K562 (cell line): ENCODE results near the gene KRI1. TPM values are rescaled to one million over a fixed set of nuclear protein-coding genes. Genes with fewer than 3 reads are reported as not detected.
A peak's percentile ranks its signal among the peaks of the same experiment; 100 is the strongest.

ENCODE experiments used
- ATAC-seq: fragments of 200-7000 bp; cut with Tn5 transposase; 3 replicates; pipeline ENCODE4 v1.9.1; 2020; ENCODE audit warnings: moderate library complexity
- BruUV-seq: library from RNA; stranded (reverse); fragments of 400-500 nt; replicated peaks from 2 replicates; lab custom pipeline; 2021; lab: Mats Ljungman, UMichigan
- CTCF ChIA-PET: fragments of 300-600 bp; formaldehyde crosslinking; extraction: SDS; loops from one replicate; lab custom pipeline; 2021; ENCODE audit warnings: low intra/inter-chr PET ratio; lab: Yijun Ruan, JAX
- POLR2A ChIA-PET: fragments of 300-600, 350-650 bp; sonication (Branson Sonifier 250); formaldehyde crosslinking; extraction: SDS; loops from one replicate; lab custom pipeline; 2021; ENCODE audit warnings: antibody characterized with exemption, inconsistent platforms; lab: Yijun Ruan, JAX
- DNase-seq, 4 experiments: peaks; one replicate each; pipeline versions ENCODE4 v3.0.0 to v3.0.0-alpha.2; 2011 to 2018; ENCODE audit warnings: low spot score in 3 of 4, mixed read lengths in 3 of 4; ENCODE audit errors: extremely low read depth in 1 of 4
- FAIRE-seq: peaks from 2 replicates; lab custom pipeline; 2011; peaks lifted over from hg19 to GRCh38; lab: Jason Lieb, UNC
- H2AFZ ChIP-seq: 2 replicates; pipeline ENCODE4 v1.6.0; 2011; ENCODE audit warnings: low read depth, low read length, control low read depth, inconsistent platforms
- H3K27ac ChIP-seq: fragments of 200-600 bp; 3 replicates; pipeline ENCODE4 v1.8.0; 2011; ENCODE audit warnings: low read depth, mild to moderate bottlenecking, control low read depth, inconsistent platforms, low read length, moderate library complexity, mixed read lengths; ENCODE audit errors: extremely low read depth
- H3K27me3 ChIP-seq, 2 experiments: fragments of 300-600 bp in 1 of 2; 2 replicates in 1 of 2; 3 replicates in 1 of 2; pipeline versions ENCODE4 v1.6.0 to v1.8.0; 2011; ENCODE audit warnings: inconsistent platforms in 2 of 2, low read length in 2 of 2, mild to moderate bottlenecking in 1 of 2, mixed read lengths in 1 of 2, moderate library complexity in 1 of 2; ENCODE audit not compliant: control insufficient read depth in 2 of 2, insufficient read depth in 2 of 2
- H3K36me3 ChIP-seq: fragments of 300-600 bp; 3 replicates; pipeline ENCODE4 v1.8.0; 2011; ENCODE audit warnings: mild to moderate bottlenecking, low read length, inconsistent platforms; ENCODE audit not compliant: control insufficient read depth, insufficient read depth
- H3K4me1 ChIP-seq, 2 experiments: fragments of 200-600 bp in 1 of 2; replicated peaks in 1 of 2; 2 replicates in 1 of 2; 3 replicates in 1 of 2; pipeline versions ENCODE4 v1.5.1 to v1.8.0; 2011; ENCODE audit warnings: inconsistent platforms in 2 of 2, low read length in 2 of 2, mild to moderate bottlenecking in 1 of 2, mixed read lengths in 1 of 2, moderate library complexity in 1 of 2; ENCODE audit not compliant: control insufficient read depth in 2 of 2, insufficient read depth in 2 of 2
- H3K4me2 ChIP-seq: 2 replicates; pipeline ENCODE4 v1.6.1; 2011; ENCODE audit warnings: low read length, control low read depth, inconsistent platforms, mixed read lengths; ENCODE audit not compliant: insufficient read depth
- H3K4me3 ChIP-seq: fragments of 200-600 bp; sonication (generic), shearing (Covaris generic); 2 replicates; pipeline ENCODE4 v1.5.1; 2016; ENCODE audit warnings: control low read depth, inconsistent platforms
- H3K79me2 ChIP-seq: fragments of 200-600 bp; 3 replicates; pipeline ENCODE4 v1.8.0; 2011; ENCODE audit warnings: low read length, inconsistent platforms; ENCODE audit not compliant: control insufficient read depth, insufficient read depth
- H3K9ac ChIP-seq, 2 experiments: 2 replicates each; pipeline versions ENCODE4 v1.6.0 to v1.6.1; 2011; ENCODE audit warnings: low read depth in 2 of 2, low read length in 2 of 2, control low read depth in 1 of 2, inconsistent platforms in 1 of 2, mild to moderate bottlenecking in 1 of 2, mixed read lengths in 1 of 2; ENCODE audit not compliant: insufficient read depth in 1 of 2
- H3K9me1 ChIP-seq: one replicate; pipeline ENCODE4 v1.6.0; 2011; ENCODE audit warnings: inconsistent platforms, mild to moderate bottlenecking, low read length, moderate library complexity; ENCODE audit not compliant: control insufficient read depth, insufficient read depth
- H3K9me3 ChIP-seq: replicated peaks from 2 replicates; pipeline ENCODE4 v1.5.1; 2011; ENCODE audit warnings: low read depth, low read length, inconsistent platforms; ENCODE audit not compliant: control insufficient read depth, insufficient read depth
- H4K20me1 ChIP-seq: replicated peaks from 2 replicates; pipeline ENCODE4 v1.6.1; 2011; ENCODE audit warnings: low read length, inconsistent platforms, mixed read lengths; ENCODE audit not compliant: control insufficient read depth, insufficient read depth
- CBX1 ChIP-seq: sonication (generic); IDR thresholded peaks from 2 replicates; pipeline ENCODE4 v1.6.1; 2016; ENCODE audit warnings: antibody characterized with exemption, low read depth, mild to moderate bottlenecking
- CBX2 ChIP-seq: fragments of 200-600 bp; sonication (generic); IDR thresholded peaks from one replicate; pipeline ENCODE4 v1.6.1; 2012; ENCODE audit warnings: mild to moderate bottlenecking, low read length, inconsistent platforms; ENCODE audit not compliant: insufficient read depth, poor library complexity, severe bottlenecking
- HDAC2 ChIP-seq: fragments of 450-650 bp; IDR thresholded peaks from 2 replicates; pipeline ENCODE4 v1.6.1; 2016; ENCODE audit warnings: mild to moderate bottlenecking
- PRMT5 ChIP-seq: sonication (generic); formaldehyde crosslinking; IDR thresholded peaks from 2 replicates; pipeline ENCODE4 v1.5.0; 2020; ENCODE audit warnings: missing genetic modification reagents
- RBM25 ChIP-seq: fragments of 200-400 bp; formaldehyde crosslinking; IDR thresholded peaks from 2 replicates; pipeline ENCODE4 v1.6.1; 2018; ENCODE audit warnings: low read length, low read depth, moderate library complexity; ENCODE audit not compliant: severe bottlenecking
- SIX5 ChIP-seq, 2 experiments: IDR thresholded peaks; 2 replicates each; pipeline ENCODE4 v1.6.1; 2011; ENCODE audit warnings: low read length in 2 of 2, borderline replicate concordance in 1 of 2, low read depth in 1 of 2, mild to moderate bottlenecking in 1 of 2, moderate library complexity in 1 of 2; ENCODE audit not compliant: insufficient read depth in 1 of 2
- SUPT5H ChIP-seq: fragments of 450-650 bp; IDR thresholded peaks from 2 replicates; pipeline ENCODE4 v1.6.1; 2016
- TRIM24 ChIP-seq, 2 experiments: fragments of 450-650 bp; IDR thresholded peaks; 2 replicates each; pipeline ENCODE4 v1.6.1; 2016
- ZBTB7A ChIP-seq: IDR thresholded peaks from 2 replicates; pipeline ENCODE4 v1.6.1; 2011; ENCODE audit warnings: low read depth, mild to moderate bottlenecking, low read length, moderate library complexity, borderline replicate concordance; ENCODE audit not compliant: control insufficient read depth
- ZNF121 ChIP-seq: sonication (generic); formaldehyde crosslinking; conservative IDR thresholded peaks from 2 replicates; pipeline ENCODE4 v1.8.0; 2022; ENCODE audit warnings: missing genetic modification reagents
- ZNF217 ChIP-seq: sonication (generic); formaldehyde crosslinking; IDR thresholded peaks from 2 replicates; pipeline ENCODE4 v1.8.0; 2022; ENCODE audit warnings: mild to moderate bottlenecking, missing genetic modification reagents
- ZNF3 ChIP-seq: fragments of 250-450 bp; sonication (Bioruptor Pico); IDR thresholded peaks from 2 replicates; pipeline ENCODE4 v1.5.0; 2021; ENCODE audit warnings: mild to moderate bottlenecking, moderate library complexity
- ZNF766 ChIP-seq: fragments of 200-800 bp; sonication (Bioruptor generic); conservative IDR thresholded peaks from 2 replicates; pipeline ENCODE4 v1.6.1; 2016; ENCODE audit warnings: missing genetic modification characterization, missing compliant biosample characterization
- WGBS: fragments of 100-300 bp; shearing (Covaris generic); methylation state at CpG from one replicate; pipeline ENCODE4 v1.1.6; 2016; ENCODE audit warnings: low coverage, mixed read lengths; ENCODE audit not compliant: insufficient coverage; ENCODE audit errors: missing lambda C conversion rate; 5-methylcytosine and 5-hydroxymethylcytosine counted together
- in situ Hi-C: fragments of 300-500 bp; cut with MboI; formaldehyde crosslinking; loops from 4 replicates; pipeline ENCODE4 v1.15.0; 2018; ENCODE audit warnings: inconsistent platforms, mixed read lengths
- intact Hi-C: fragments of 100-400 bp; cut with micrococcal nuclease; formaldehyde crosslinking; loops from 2 replicates; pipeline ENCODE4 v1.14.2; 2022
- polyA plus RNA-seq, 8 experiments: library from polyadenylated mRNA; depleted of rRNA in 4 of 8; stranded (reverse) in 5 of 8; unstranded in 3 of 8; fragments of >200 nt; fragmentation: Nextera tagmentation in 2 of 8; fragmentation: Illumina TruSeq in 1 of 8; extraction: Ambion mirVana in 2 of 8; extraction: Trizol in 1 of 8; gene quantifications; 2 replicates each; pipeline versions ENCODE4 v1.2.1 to v1.2.3, GENCODE V29; 2011 to 2014; ENCODE audit warnings: inconsistent platforms in 1 of 8, missing spikeins in 1 of 8
- total RNA-seq, 7 experiments: library from RNA; depleted of rRNA in 6 of 7; stranded (reverse); fragments of >200 nt in 6 of 7; fragmentation: Illumina TruSeq in 2 of 7; extraction: Trizol in 2 of 7; gene quantifications; 2 replicates each; pipeline versions ENCODE4 v1.2.1 to v1.2.3, GENCODE V29; 2011 to 2021; ENCODE audit warnings: low replicate concordance in 1 of 7
- TF ChIP-seq, protein P1 (sequence below): sonication (generic); formaldehyde crosslinking; IDR thresholded peaks from 2 replicates; pipeline ENCODE4 v1.9.0; 2022; ENCODE audit warnings: mild to moderate bottlenecking, missing genetic modification reagents
- TF ChIP-seq, protein P2 (sequence below): fragments of 450-650 bp; IDR thresholded peaks from 2 replicates; pipeline ENCODE4 v1.6.1; 2016; ENCODE audit warnings: low read depth

KRI1 gene
- total and polyA plus RNA-seq, 9 of the 15 experiments (the other 6 are each of a cell fraction or from before 2014, with no cell fraction given): 1.1 to 50.7 (median 24.7) TPM

DNA sequence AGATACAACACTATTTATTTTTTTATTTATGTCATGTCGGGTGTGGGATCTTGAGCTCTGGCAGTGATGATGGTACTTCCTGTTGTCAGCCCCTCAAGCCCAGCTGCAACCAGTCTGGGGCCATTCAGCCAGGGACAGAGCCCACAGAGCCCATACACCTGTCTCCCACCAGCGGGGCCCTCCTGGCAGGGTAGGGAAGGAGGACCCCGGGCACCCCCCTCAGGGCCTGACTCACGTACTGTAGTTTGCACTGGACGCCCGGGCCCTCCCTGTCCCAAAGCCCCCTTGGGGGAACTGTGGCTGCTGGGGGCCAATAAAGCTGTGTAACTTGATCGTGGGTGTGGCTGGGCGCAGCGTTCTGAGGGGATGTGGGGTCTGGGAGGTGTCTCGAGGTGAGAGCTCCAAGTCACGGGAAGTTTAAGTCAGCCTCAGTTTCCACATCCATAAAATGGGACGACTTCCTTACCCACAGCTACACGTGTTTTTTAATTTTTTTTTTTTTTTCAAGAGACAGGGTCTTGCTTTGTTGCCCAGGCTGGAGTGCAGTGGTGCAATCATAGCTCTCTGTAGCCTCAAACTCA, 12.6 kb downstream of the KRI1 start:
- H3K9me1 ChIP-seq: no peaks in the 10 kb centered on the region
- no peak overlapping the region for H3K27ac ChIP-seq
- no peaks in the 10 kb centered on the region for H3K27me3 ChIP-seq
- in situ Hi-C loops (no loop called here), intact Hi-C loops (no loop called here)
- no peak overlapping the region for H3K4me2 ChIP-seq
- H3K79me2 ChIP-seq: peaks cover 7% of the 10 kb centered on the region
- H3K9me3 ChIP-seq: peaks cover 3% of the 10 kb centered on the region
- ChIA-PET POLR2A (interaction anchor here (0.5 to 2.0 kb wide), 10 partner anchors 8 to 136 kb away, joined by 3 to 10 read pairs (median 5); partner anchors contain the start of gene KRI1), CTCF (no interaction called here)
- H3K4me3 ChIP-seq: no peak overlapping the region
- TSS peak; percentile 87 for BruUV-seq
- no peak overlapping the region for H2AFZ ChIP-seq
- H3K36me3 ChIP-seq: peaks cover 94% of the 10 kb centered on the region
- WGBS: 87% methylated on average over 13 of the region's 13 CpGs
- no peak for FAIRE-seq
- peaks cover 0 to 26% of the 10 kb centered on the region in 2 experiments; a peak in 2 of 5 replicates for H3K4me1 ChIP-seq
- H4K20me1 ChIP-seq: peaks cover 11% of the 10 kb centered on the region
- ATAC-seq: peak; percentile 12
- no peak for DNase-seq
- no peak overlapping the region for H3K9ac ChIP-seq
- TF ChIP-seq, protein P1, sequence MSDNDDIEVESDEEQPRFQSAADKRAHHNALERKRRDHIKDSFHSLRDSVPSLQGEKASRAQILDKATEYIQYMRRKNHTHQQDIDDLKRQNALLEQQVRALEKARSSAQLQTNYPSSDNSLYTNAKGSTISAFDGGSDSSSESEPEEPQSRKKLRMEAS (CRISPR knock-in tag): no peak
- TF ChIP-seq, protein P2, sequence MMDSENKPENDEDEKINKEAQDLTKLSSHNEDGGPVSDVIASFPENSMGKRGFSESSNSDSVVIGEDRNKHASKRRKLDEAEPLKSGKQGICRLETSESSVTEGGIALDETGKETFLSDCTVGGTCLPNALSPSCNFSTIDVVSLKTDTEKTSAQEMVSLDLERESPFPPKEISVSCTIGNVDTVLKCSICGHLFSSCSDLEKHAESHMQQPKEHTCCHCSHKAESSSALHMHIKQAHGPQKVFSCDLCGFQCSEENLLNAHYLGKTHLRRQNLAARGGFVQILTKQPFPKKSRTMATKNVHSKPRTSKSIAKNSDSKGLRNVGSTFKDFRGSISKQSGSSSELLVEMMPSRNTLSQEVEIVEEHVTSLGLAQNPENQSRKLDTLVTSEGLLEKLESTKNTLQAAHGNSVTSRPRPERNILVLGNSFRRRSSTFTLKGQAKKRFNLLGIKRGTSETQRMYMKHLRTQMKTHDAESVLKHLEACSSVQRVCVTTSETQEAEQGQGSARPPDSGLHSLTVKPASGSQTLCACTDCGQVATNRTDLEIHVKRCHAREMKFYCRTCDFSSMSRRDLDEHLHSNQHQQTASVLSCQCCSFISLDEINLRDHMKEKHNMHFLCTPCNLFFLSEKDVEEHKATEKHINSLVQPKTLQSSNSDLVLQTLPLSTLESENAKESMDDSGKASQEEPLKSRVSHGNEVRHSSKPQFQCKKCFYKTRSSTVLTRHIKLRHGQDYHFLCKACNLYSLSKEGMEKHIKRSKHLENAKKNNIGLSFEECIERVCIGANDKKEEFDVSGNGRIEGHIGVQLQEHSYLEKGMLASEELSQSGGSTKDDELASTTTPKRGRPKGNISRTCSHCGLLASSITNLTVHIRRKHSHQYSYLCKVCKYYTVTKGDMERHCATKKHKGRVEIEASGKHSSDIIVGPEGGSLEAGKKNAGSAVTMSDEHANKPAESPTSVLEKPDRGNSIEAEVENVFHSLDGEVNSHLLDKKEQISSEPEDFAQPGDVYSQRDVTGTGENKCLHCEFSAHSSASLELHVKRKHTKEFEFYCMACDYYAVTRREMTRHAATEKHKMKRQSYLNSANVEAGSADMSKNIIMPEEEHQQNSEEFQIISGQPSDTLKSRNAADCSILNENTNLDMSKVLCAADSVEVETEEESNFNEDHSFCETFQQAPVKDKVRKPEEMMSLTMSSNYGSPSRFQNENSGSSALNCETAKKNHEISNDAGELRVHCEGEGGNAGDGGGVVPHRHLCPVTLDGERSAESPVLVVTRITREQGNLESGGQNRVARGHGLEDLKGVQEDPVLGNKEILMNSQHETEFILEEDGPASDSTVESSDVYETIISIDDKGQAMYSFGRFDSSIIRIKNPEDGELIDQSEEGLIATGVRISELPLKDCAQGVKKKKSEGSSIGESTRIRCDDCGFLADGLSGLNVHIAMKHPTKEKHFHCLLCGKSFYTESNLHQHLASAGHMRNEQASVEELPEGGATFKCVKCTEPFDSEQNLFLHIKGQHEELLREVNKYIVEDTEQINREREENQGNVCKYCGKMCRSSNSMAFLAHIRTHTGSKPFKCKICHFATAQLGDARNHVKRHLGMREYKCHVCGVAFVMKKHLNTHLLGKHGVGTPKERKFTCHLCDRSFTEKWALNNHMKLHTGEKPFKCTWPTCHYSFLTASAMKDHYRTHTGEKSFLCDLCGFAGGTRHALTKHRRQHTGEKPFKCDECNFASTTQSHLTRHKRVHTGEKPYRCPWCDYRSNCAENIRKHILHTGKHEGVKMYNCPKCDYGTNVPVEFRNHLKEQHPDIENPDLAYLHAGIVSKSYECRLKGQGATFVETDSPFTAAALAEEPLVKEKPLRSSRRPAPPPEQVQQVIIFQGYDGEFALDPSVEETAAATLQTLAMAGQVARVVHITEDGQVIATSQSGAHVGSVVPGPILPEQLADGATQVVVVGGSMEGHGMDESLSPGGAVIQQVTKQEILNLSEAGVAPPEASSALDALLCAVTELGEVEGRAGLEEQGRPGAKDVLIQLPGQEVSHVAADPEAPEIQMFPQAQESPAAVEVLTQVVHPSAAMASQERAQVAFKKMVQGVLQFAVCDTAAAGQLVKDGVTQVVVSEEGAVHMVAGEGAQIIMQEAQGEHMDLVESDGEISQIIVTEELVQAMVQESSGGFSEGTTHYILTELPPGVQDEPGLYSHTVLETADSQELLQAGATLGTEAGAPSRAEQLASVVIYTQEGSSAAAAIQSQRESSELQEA: no peak
- TF ChIP-seq SUPT5H (peak; percentile 29; the same call in 1 of the 2 replicates), SIX5 (IDR thresholded peaks at IDR 0.05; ENCODE audit: borderline replicate concordance in 1 of 2, insufficient read depth in 1 of 2, low read depth in 1 of 2, low read length in 2 of 2) (no peak), CBX1 (0 out of 2 replicates have a peak, but pooled peaks have one; percentile 12), ZNF766 (CRISPR knock-in tag) (no peak), TRIM24 (IDR thresholded peaks at IDR 0.05) (no peak), ZNF217 (CRISPR knock-in tag) (no peak), ZNF121 (CRISPR knock-in tag) (peak; percentile 61), CBX2 (no peak), HDAC2 (0 out of 2 replicates have a peak, but pooled peaks have one; percentile 29), PRMT5 (no peak), ZBTB7A (0 out of 2 replicates have a peak, but pooled peaks have one; percentile 26), ZNF3 (CRISPR knock-in tag) (no peak), RBM25 (peak; percentile 87)
